Measurements from ENCODE around the gene UVSSA.

Gene UVSSA

DNA sequence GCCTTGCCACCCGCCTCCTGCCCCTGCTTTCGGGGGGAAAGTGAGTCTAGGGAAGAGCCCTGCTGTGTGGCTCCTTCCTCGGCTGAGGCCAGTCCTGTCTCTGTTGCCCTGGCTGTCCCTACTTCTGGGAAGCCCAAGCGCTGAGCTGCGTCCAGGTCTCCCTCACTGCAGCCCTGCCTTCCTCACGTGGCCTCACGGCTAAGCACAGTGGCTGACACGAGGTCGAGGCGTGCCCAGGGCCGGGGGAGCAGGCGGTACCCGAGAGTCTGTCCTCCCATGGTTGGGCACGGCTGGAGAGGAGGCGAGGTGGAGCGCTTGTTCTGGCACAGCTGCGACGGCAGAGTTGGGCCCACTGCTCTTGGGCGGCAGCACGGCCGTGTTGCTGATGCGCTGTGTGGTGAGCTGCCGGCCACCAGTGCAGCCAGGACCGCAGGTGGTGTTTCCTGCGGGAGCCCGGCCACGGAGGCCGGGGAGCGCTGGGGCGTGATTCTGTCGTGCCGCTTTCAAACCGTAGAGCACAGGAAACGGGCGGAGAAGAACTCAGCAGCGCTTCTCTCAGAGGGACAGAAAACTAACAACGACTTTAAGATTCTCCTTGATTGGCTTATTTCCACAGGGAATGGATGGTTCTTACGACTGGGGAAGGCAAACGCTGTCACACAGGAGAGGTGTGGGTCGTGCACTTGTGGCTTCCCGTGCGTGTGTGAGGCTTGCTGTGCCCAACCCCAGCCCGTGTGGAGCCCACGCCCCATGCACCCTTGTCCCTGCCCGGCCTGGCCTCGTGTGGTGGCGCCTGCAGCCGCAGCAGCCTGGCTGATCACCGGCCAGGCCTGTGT lies 36.0 kb upstream of the UVSSA start:
- TF ChIP-seq, protein P1, sequence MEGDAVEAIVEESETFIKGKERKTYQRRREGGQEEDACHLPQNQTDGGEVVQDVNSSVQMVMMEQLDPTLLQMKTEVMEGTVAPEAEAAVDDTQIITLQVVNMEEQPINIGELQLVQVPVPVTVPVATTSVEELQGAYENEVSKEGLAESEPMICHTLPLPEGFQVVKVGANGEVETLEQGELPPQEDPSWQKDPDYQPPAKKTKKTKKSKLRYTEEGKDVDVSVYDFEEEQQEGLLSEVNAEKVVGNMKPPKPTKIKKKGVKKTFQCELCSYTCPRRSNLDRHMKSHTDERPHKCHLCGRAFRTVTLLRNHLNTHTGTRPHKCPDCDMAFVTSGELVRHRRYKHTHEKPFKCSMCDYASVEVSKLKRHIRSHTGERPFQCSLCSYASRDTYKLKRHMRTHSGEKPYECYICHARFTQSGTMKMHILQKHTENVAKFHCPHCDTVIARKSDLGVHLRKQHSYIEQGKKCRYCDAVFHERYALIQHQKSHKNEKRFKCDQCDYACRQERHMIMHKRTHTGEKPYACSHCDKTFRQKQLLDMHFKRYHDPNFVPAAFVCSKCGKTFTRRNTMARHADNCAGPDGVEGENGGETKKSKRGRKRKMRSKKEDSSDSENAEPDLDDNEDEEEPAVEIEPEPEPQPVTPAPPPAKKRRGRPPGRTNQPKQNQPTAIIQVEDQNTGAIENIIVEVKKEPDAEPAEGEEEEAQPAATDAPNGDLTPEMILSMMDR (IDR thresholded peaks at IDR 0.05; ENCODE audit: borderline replicate concordance, control extremely low read depth, extremely low read depth, insufficient read depth, missing control alignments) = no peak
- in situ Hi-C loops (cut with MboI; ENCODE audit: low sequenced_read_pairs, unreplicated experiment) = no loop called here
- no peak for DNase-seq (ENCODE audit: low spot score)

DNA sequence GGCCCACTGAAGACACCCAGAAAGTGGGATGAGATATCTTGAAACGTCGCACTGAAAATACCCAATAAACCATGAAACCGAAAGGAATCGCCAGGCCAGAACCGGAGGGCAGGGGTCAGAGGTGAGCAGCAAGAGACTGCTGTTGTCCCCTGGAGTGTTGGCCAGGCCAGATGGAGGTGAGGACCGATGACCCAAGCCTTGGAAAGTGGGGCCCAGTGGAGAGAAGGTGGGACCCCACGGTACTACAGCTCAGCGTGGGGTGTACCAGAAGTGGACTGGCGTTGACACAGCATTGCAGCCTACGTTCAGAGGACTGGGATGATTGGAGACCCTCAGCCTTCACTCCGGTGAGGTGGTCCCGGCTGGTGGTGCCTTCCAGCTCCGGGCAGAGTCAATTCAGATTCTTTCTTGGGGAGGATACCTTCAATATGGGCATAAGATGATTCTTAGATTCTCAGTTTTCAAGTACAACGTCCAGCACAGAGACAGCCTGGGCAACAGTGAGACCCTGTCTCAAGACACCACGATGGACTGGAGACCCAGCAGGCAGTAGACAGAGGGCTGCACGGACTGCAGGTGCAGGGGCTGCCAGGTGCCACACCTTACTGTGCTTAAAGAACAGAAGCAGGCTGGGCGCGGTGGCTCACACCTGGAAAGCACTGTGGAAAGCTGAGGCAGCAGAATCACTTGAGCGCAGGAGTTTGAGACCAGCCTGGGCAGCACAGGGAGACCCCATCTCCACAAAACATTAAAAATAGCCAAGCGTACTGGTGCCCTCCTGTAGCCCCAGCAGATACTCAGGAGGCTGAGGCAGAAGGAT lies 34.0 kb upstream of the UVSSA start:
- in situ Hi-C loops (cut with MboI; ENCODE audit: low sequenced_read_pairs, unreplicated experiment) = no loop called here
- TF ChIP-seq, protein P1 (IDR thresholded peaks at IDR 0.05; ENCODE audit: borderline replicate concordance, control extremely low read depth, extremely low read depth, insufficient read depth, missing control alignments) = no peak
- DNase-seq (ENCODE audit: low spot score) = no peak

DNA sequence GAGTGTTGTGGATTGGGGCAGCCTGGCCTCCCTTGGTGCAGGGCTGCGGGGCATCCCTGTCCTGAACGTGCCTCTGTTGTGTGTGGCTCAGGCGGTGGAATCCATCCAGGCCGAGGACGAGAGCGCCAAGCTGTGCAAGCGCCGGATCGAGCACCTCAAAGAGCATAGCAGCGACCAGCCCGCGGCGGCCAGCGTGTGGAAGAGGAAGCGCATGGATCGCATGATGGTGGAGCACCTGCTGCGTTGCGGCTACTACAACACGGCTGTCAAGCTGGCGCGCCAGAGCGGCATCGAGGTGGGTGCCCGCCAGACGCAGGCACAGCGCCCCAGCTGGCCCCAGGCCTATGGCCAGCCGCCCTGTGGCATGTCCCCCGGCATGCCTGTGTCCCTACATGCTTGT lies 31.7 kb upstream of the UVSSA start:
- TF ChIP-seq, protein P1 (IDR thresholded peaks at IDR 0.05; ENCODE audit: borderline replicate concordance, control extremely low read depth, extremely low read depth, insufficient read depth, missing control alignments) = no peak
- no peak for DNase-seq (ENCODE audit: low spot score)
- in situ Hi-C loops (cut with MboI; ENCODE audit: low sequenced_read_pairs, unreplicated experiment) = no loop called here

DNA sequence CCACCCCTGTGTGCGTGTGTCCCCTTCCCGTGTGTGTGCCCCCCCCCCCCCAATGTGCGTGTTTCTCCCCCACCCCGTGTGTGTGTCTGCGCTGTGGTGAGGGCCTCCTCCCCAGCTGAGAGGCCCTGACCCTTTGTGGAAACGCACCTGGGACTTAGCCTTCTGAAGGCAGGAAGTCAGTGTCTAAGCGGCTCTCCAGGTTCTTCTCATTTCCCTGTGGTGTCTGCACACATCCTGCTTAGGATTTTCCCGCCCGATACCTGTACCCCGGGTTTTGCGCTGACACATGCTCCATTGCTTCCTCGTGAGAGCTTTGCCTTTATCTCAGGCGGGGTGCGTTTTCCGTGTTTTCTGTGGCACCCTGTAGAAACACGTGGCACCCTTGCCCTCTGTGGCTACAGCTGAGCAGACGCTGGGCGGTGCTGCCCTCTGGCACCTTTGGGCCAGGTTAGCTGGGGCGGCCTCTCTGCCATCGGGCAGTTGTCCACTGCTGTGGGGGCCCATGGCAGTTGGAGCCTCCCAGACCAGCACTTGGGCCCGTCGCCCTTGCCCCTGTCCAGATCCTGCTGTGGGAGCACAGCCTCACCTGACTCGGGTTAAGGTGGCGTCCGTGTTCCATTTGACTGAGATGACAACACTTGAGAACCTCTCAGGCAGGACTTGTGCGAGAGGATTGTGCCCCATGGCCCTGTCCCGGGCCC lies 31.0 kb upstream of the UVSSA start:
- TF ChIP-seq, protein P1 (IDR thresholded peaks at IDR 0.05; ENCODE audit: borderline replicate concordance, control extremely low read depth, extremely low read depth, insufficient read depth, missing control alignments) = no peak
- in situ Hi-C loops (cut with MboI; ENCODE audit: low sequenced_read_pairs, unreplicated experiment) = no loop called here
- DNase-seq (ENCODE audit: low spot score) = no peak

DNA sequence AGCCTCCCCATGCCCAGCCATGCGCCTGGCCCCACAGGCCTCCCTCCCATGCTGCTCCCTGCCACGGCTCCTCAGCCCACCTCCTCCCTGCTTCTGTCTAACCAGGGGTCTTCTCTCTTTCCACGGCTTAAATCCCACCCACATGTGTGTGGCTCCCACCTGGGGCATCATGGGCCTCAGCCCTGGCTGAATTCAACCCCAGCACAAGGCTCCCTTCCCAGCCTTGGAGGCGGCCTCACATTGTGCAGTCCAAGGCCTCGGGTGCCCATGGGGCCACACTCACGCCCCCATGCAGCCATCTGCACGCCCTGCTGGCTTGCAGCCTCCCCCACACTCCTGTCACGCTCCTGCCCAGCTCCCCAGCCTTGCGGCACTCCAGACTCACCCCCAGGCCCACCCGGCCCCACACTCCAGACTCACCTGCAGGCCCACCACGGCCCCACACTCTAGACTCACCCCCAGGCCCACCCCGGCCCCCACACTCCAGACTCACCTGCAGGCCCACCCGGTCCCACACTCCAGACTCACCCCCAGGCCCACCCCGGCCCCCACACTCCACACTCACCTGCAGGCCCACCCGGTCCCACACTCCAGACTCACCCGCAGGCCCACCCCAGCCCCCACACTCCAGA lies 30.4 kb upstream of the UVSSA start:
- in situ Hi-C loops (cut with MboI; ENCODE audit: low sequenced_read_pairs, unreplicated experiment) = no loop called here
- no peak for DNase-seq (ENCODE audit: low spot score)
- TF ChIP-seq, protein P1 (IDR thresholded peaks at IDR 0.05; ENCODE audit: borderline replicate concordance, control extremely low read depth, extremely low read depth, insufficient read depth, missing control alignments) = no peak

All from GM13976 (cell line).